ENCODE data around the gene WWOX.

The WWOX gene

GRCh38 chr16:78583441-78583840 is 484.0 kb downstream of the WWOX start:
- TF ChIP-seq TAF1 (IDR thresholded peaks at IDR 0.05; ENCODE audit: borderline replicate concordance, insufficient read depth, low read length) (no peak), SIN3A (IDR thresholded peaks at IDR 0.05; ENCODE audit: borderline replicate concordance, insufficient read depth, low read length) (no peak), FOXP2 (optimal IDR thresholded peaks at IDR 0.05; ENCODE audit: borderline replicate concordance, extremely low read depth, extremely low read length, insufficient read depth) (no peak), REST (IDR thresholded peaks at IDR 0.05; ENCODE audit: insufficient read depth in 1 of 2, low read depth in 2 of 2, low read length in 2 of 2) (no peak), POLR2AphosphoS5 (IDR thresholded peaks at IDR 0.05; ENCODE audit: low read depth, low read length) (no peak)

GRCh38 chr16:78584213-78584860 is 484.9 kb downstream of the WWOX start:
- TF ChIP-seq TAF1 (IDR thresholded peaks at IDR 0.05; ENCODE audit: borderline replicate concordance, insufficient read depth, low read length), result no peak
- TF ChIP-seq FOXP2 (optimal IDR thresholded peaks at IDR 0.05; ENCODE audit: borderline replicate concordance, extremely low read depth, extremely low read length, insufficient read depth), result no peak
- no peak for TF ChIP-seq SIN3A (IDR thresholded peaks at IDR 0.05; ENCODE audit: borderline replicate concordance, insufficient read depth, low read length)
- TF ChIP-seq REST (IDR thresholded peaks at IDR 0.05; ENCODE audit: insufficient read depth in 1 of 2, low read depth in 2 of 2, low read length in 2 of 2), result no peak
- no peak for TF ChIP-seq POLR2AphosphoS5 (IDR thresholded peaks at IDR 0.05; ENCODE audit: low read depth, low read length)

GRCh38 chr16:78584991-78585390 is 485.5 kb downstream of the WWOX start:
- TF ChIP-seq SIN3A (IDR thresholded peaks at IDR 0.05; ENCODE audit: borderline replicate concordance, insufficient read depth, low read length) (no peak), POLR2AphosphoS5 (IDR thresholded peaks at IDR 0.05; ENCODE audit: low read depth, low read length) (no peak), TAF1 (IDR thresholded peaks at IDR 0.05; ENCODE audit: borderline replicate concordance, insufficient read depth, low read length) (no peak), REST (IDR thresholded peaks at IDR 0.05; ENCODE audit: insufficient read depth in 1 of 2, low read depth in 2 of 2, low read length in 2 of 2) (no peak), FOXP2 (optimal IDR thresholded peaks at IDR 0.05; ENCODE audit: borderline replicate concordance, extremely low read depth, extremely low read length, insufficient read depth) (no peak)

GRCh38 chr16:78589331-78589730 is 489.9 kb downstream of the WWOX start:
- TF ChIP-seq TAF1 (IDR thresholded peaks at IDR 0.05; ENCODE audit: borderline replicate concordance, insufficient read depth, low read length) (no peak), POLR2AphosphoS5 (IDR thresholded peaks at IDR 0.05; ENCODE audit: low read depth, low read length) (no peak), SIN3A (IDR thresholded peaks at IDR 0.05; ENCODE audit: borderline replicate concordance, insufficient read depth, low read length) (no peak)

- TF ChIP-seq FOXP2 (optimal IDR thresholded peaks at IDR 0.05; ENCODE audit: borderline replicate concordance, extremely low read depth, extremely low read length, insufficient read depth), result no peak
- no peak for TF ChIP-seq REST (IDR thresholded peaks at IDR 0.05; ENCODE audit: insufficient read depth in 1 of 2, low read depth in 2 of 2, low read length in 2 of 2)
- TF ChIP-seq POLR2AphosphoS5 (IDR thresholded peaks at IDR 0.05; ENCODE audit: low read depth, low read length), result no peak
- TF ChIP-seq TAF1 (IDR thresholded peaks at IDR 0.05; ENCODE audit: borderline replicate concordance, insufficient read depth, low read length), result no peak
- TF ChIP-seq SIN3A (IDR thresholded peaks at IDR 0.05; ENCODE audit: borderline replicate concordance, insufficient read depth, low read length), result no peak
Observed at GRCh38 chr16:78591682-78592103, 492.2 kb downstream of the WWOX start.
